Stimulated activated CD4-positive, alpha-beta T cell treated with anti-CD3 and anti-CD28 coated beads, Interleukin-1b, Interleukin-23, amount 100 ng/mL, for 24 hours (primary cell): ENCODE measurements around the gene SUSD4.

Source experiments
- DNase-seq, 4 experiments: peaks; one replicate each; pipeline ENCODE4 v3.0.0-alpha.2; 2020; ENCODE audit warnings: low read depth in 4 of 4, low spot score in 1 of 4

SUSD4 gene

DNA sequence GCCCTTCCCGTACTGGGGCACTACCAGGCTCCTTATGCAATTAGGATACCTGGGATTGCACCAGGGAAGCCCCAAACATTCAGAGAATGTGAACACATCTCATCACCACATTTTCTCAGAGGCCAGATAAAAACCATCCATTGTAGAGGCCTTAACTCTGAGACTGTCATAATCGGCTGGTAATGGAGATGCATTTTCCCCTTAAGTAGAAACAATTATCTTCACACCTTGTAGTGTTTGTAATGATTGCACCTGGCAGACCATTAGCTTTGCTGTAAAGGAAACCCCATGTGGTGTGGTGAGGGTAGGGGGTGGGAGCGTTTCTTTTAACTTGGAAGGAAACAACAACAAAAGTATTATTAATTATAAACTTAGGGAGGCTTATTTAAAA lies 131.0 kb downstream of the SUSD4 start:
- DNase-seq = no peak

DNA sequence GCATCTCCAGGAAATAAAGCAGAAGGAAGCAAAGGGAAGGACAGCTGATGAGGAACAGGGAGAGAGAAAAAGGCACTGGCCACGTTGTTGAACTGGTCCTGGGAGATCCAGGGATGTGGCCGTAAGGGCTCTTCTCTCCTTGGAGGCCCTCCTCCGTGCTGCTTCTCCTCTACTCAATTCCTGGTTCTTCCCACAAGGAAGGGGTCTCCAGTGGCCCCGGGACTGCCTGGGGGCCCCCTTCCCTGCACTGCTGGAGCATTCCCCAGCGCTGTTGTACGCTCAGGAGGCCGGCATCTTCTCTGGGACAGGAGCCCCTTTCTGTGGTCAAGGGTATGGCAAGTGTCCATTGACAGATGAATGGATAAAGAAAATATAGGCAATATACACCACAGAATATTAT lies 132.4 kb downstream of the SUSD4 start:
- DNase-seq = no peak

- DNase-seq = no peak
Measured at GRCh38 chr1:223231011-223231572, 132.9 kb downstream of the SUSD4 start.

GRCh38 chr1:223230161-223230881 lies 133.7 kb downstream of the SUSD4 start:
- DNase-seq = no peak

DNA sequence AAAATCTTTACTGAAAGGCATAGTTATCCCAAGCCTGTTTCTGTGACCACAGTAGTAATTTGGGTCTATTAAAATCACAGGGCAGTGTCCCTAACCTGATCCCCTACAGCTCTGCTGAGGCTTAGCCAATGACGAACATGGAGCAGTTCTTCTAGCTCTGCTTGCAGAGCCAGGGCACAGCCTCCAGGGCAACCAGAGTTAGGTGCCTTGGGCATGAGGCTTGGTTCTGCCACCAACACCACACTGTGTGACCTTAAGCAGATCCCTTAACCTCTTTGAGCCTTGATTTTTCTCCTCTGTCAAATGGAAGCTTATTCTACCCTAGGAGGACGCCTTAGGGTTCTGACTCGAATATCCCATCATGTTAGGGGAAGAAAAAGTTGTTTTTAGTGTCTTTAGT lies 134.2 kb downstream of the SUSD4 start:
- DNase-seq = no peak

DNA sequence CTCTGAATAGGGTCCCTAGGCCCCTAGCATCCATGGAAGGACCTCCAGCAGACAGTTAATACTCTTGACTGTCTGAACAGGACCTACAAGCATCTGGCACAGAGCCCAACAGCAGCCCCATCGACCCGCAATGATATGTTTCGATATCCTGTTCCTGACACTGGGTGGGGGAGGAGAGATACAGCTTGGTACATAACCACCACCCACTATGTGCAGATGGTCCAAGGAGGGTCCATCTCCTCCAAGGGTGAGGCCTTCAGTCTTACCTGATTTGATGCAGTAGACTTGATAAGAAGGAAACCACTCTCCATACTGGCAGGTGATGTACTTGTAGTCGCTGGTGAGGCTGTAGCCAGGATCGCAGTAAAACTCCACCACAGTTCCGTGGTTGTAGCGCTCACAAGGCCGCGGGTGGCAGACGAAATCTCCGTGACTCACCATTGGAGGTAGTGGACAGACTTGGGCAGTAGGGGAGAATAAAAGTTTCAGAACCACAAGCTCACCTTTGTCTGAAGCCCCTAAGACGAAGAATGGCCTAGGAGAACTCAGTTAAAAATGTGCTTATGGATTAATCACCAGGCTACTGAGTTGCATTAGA lies 134.9 kb downstream of the SUSD4 start:
- DNase-seq = no peak

GRCh38 chr1:223228201-223228600 lies 135.8 kb downstream of the SUSD4 start:
- DNase-seq = no peak

GRCh38 chr1:223227486-223228196 lies 136.3 kb downstream of the SUSD4 start:
- DNase-seq = no peak

DNA sequence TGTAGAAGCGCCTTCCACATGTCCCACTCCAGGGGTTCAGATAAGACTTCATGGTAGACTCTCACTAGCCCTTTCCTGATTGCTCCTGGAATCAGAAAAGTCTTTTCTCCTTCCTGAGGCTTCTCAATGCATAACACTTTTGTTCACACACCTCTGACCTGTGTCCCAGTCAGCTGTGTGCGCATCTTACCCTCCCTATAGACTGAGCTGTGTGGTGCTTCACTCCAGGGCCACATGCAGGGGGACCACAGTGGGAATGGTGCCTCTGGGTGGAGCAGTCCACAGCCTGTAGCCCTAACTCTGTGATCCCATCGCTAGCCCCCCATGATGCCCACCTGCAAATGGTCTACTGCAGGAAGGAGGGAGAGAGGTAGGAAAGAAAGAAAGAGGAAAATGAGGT lies 136.9 kb downstream of the SUSD4 start:
- DNase-seq = no peak

GRCh38 chr1:223226271-223226670 lies 137.7 kb downstream of the SUSD4 start:
- DNase-seq = no peak

- no peak for DNase-seq
Measured at GRCh38 chr1:223225481-223225880, 138.5 kb downstream of the SUSD4 start.

DNA sequence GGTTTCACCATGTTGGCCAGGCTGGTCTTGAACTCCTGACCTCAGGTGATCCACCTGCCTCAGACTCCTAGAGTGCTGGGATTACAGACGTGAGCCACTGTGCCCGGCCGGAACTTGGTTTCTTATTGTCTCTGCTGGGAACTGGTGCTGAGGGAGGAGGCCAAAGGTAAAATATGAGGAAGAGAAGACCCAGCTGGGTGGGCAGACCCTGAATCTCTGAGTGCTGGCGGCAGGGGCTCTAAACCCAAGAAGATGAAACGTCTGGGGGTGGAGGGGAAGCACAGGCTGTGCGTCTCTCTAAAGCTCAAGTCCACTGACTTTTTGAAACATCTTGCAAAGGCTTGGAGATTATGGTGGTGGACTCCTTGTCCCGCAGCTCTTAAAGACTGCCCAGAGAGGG lies 138.9 kb downstream of the SUSD4 start:
- DNase-seq = no peak

- no peak for DNase-seq
Measured at GRCh38 chr1:223224465-223224864, 139.5 kb downstream of the SUSD4 start.

- no peak for DNase-seq
Measured at GRCh38 chr1:223223091-223223995, 140.6 kb downstream of the SUSD4 start.

- no peak for DNase-seq
Measured at GRCh38 chr1:223222377-223222776, 141.6 kb downstream of the SUSD4 start.

- no peak for DNase-seq
Measured at GRCh38 chr1:223221686-223222085, 142.3 kb downstream of the SUSD4 start.

DNA sequence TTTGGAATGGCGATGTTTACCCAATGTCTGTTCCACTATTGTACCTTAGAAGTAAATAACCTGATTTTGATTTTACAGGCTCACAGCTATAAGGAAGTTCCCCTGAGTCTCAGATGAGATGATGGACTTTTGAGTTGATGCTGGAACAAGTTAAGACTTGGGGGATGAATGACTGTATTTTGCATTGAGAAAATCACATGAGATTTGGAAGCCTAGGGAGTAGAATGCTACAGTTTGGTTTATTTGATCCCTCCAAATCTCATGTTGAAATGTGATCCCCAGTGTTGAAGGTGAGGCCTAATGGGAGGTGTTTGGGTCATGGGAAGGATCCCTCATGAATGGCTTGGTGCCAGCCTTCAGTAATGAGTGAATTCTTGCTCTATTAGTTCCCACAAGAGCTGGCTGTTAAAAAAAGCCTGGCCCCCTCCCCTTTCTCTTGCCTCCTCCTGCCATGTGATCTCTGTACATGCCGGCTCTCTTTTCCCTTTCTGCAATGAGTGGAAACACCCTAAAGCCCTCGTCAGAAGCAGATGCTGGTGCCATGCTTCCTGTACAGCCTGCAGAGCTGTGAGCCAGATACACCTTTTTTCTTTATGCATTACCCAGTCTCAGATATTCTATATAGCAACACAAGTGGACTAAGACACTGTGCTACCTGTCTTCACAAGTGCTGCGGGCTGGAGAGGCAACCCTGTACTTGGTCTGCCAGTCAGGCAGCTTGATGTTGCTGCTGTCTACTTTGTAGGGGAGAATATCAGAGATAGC lies 143.9 kb downstream of the SUSD4 start:
- DNase-seq = no peak

DNA sequence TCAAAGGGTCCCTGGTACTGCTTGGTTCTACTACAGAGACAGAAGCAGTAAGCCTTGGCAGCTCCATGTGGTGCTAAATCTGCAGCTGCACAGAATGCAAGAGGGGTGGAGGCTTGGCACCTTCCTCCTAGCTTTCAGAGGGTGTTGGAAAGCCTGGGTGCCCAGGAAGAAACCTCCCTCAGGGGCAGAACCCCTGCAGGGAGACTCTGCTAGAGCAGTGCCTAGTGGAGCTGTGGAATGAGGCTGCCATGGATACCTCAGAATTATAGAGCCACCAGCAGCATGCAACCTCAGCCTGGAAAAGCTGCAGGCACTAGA lies 144.7 kb downstream of the SUSD4 start:
- no peak for DNase-seq

DNA sequence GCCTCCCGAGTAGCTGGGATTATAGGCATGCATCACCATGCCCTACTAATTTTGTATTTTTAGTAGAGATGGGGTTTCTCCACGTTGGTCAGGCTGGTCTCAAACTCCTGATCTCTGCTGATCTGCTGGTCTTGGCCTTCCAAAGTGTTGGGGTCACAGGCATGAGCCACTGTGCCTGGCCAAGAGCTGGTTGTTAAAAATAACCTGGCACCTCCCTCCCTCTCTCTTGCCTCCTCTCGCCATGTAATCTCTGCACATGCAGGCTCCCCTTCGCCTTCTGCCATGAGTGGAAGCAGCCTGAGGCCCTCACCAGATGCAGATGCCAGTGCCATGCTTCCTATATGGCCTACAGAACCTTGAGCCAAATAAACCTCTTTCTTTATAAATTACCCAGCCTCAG lies 146.2 kb downstream of the SUSD4 start:
- no peak for DNase-seq

GRCh38 chr1:223216531-223217205 lies 147.3 kb downstream of the SUSD4 start:
- no peak for DNase-seq
